Stimulated activated naive B cell treated with anti-CD40 and anti-IgM and Interleukin-4, amounts not matched to agents 10 μg/mL and 1 μg/mL and 100 μg/mL, for 72 hours (primary cell): ENCODE data around the gene RSPH3.
"Not testable (repeated sequence)": the region's sequence is repeated elsewhere in the genome, so short reads cannot be mapped to it uniquely, and the experiment has no call there.

ENCODE experiments used
- ATAC-seq, 2 donors: fragments of 150-1000 bp; cut with Tn5 transposase; replicated peaks; 2 replicates each; pipeline ENCODE4 v1.10.0; 2021; ENCODE audit warnings: moderate library complexity in 1 of 2
- DNase-seq: peaks from one replicate; pipeline ENCODE4 v3.0.0; 2021
- H3K27ac Mint-ChIP-seq: one replicate; pipeline ENCODE4 v1.8.0; 2022; ENCODE audit warnings: mild to moderate bottlenecking, mixed read lengths
- H3K27me3 Mint-ChIP-seq, 2 donors: one replicate each; pipeline ENCODE4 v1.8.0; 2022; ENCODE audit warnings: mixed read lengths in 2 of 2
- H3K36me3 Mint-ChIP-seq, 2 donors: one replicate each; pipeline ENCODE4 v1.8.0; 2022; ENCODE audit warnings: mixed read lengths in 2 of 2, mild to moderate bottlenecking in 1 of 2
- H3K4me1 Mint-ChIP-seq, 2 donors: one replicate each; pipeline ENCODE4 v1.8.0; 2022; ENCODE audit warnings: mixed read lengths in 2 of 2, mild to moderate bottlenecking in 1 of 2
- H3K4me3 Mint-ChIP-seq, 2 donors: one replicate each; pipeline ENCODE4 v1.8.0; 2022; ENCODE audit warnings: mild to moderate bottlenecking in 2 of 2, mixed read lengths in 2 of 2, moderate library complexity in 1 of 2
- H3K9me3 Mint-ChIP-seq, 2 donors: one replicate each; pipeline ENCODE4 v1.8.0; 2022; ENCODE audit warnings: mixed read lengths in 2 of 2, mild to moderate bottlenecking in 1 of 2

RSPH3 gene

DNA sequence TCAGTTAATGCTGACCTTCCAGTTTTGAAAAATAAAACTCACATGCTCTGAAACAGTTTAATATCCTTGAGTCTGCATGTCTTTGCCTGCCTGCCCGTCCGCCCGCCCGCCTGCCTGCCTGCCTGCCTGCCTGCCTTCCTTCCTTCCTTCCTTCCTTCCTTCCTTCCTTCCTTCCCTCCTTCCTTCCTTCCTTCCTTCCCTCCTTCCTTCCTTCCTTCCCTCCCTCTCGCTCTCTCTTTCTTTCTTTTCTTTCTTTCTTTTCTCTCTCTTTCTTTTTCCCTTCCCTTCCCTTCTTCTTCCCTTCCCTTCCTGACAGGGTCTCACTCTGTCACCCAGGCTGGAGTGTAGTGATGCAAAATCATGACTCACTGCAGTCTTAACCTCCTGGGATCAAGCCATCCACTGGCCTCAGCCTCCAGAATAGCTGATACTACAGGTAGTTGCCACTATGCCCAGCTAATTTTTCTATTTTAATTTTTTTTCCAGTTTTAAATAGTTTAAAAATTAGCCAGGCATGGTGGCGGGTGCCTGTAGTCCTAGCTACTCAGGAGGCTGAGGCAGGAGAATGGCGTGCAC, 10.1 kb upstream of the RSPH3 start:
- H3K4me1 Mint-ChIP-seq = peaks cover 23 to 34% of the 10 kb centered on the region in 2 donors
- not testable (repeated sequence) for H3K27ac Mint-ChIP-seq, H3K27me3 Mint-ChIP-seq, H3K36me3 Mint-ChIP-seq, H3K4me3 Mint-ChIP-seq, ATAC-seq, DNase-seq, H3K9me3 Mint-ChIP-seq

GRCh38 chr6:159008656-159009288, 8.8 kb upstream of the RSPH3 start:
- DNase-seq = no peak
- no peak overlapping the region for H3K27ac Mint-ChIP-seq

GRCh38 chr6:159007510-159007909, 7.5 kb upstream of the RSPH3 start:
- Mint-ChIP-seq H3K4me3 (no peak overlapping the region), H3K27ac (no peak overlapping the region), H3K4me1 (peaks cover 20 to 30% of the 10 kb centered on the region in 2 donors), H3K9me3 (no peaks in the 10 kb centered on the region), H3K27me3 (no peaks in the 10 kb centered on the region), H3K36me3 (peaks cover 4 to 19% of the 10 kb centered on the region in 2 donors)
- ATAC-seq = no peak
- no peak for DNase-seq

More at GRCh38 chr6:159008656-159009288, 8.8 kb upstream of the RSPH3 start:
- ATAC-seq = peak; percentile 73 to 76
- peaks cover 23 to 34% of the 10 kb centered on the region in 2 donors for H3K4me1 Mint-ChIP-seq
- no peaks in the 10 kb centered on the region for H3K9me3 Mint-ChIP-seq
- peaks cover 0 to 15% of the 10 kb centered on the region in 2 donors for H3K36me3 Mint-ChIP-seq
- H3K4me3 Mint-ChIP-seq = peak overlapping the region in 1 of 2 donors; percentile 18
- no peaks in the 10 kb centered on the region for H3K27me3 Mint-ChIP-seq

DNA sequence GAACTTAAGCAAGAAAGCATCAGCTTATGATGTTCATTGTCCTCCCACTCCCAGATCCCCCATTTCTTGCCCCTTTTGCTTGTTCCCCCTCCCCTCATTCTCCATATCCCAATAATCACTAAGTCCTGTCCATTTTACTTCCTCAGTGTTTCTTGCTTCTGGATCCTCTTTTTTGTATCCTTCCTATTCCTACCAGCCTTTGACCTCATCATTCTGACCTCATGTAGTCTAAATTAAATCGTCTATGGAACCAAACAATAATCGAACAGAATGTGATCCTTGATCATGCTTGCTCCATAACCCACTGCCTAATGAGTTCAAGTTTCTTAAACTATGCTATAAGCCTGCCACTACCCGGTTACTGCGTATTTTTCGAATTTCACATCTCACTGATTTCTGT, 5.4 kb upstream of the RSPH3 start:
- no peak overlapping the region for H3K27ac Mint-ChIP-seq
- no peaks in the 10 kb centered on the region for H3K27me3 Mint-ChIP-seq
- peaks cover 15 to 36% of the 10 kb centered on the region in 2 donors for H3K4me1 Mint-ChIP-seq
- H3K9me3 Mint-ChIP-seq = no peaks in the 10 kb centered on the region
- ATAC-seq = no peak
- DNase-seq = no peak
- no peak overlapping the region for H3K4me3 Mint-ChIP-seq
- H3K36me3 Mint-ChIP-seq = peaks cover 9 to 17% of the 10 kb centered on the region in 2 donors

GRCh38 chr6:159004592-159004991, 4.6 kb upstream of the RSPH3 start:
- H3K36me3 Mint-ChIP-seq = peaks cover 9 to 17% of the 10 kb centered on the region in 2 donors
- no peak for DNase-seq
- H3K27me3 Mint-ChIP-seq = no peaks in the 10 kb centered on the region
- peaks cover 13 to 34% of the 10 kb centered on the region in 2 donors for H3K4me1 Mint-ChIP-seq
- no peaks in the 10 kb centered on the region for H3K9me3 Mint-ChIP-seq
- ATAC-seq = no peak
- no peak overlapping the region for H3K27ac Mint-ChIP-seq
- no peak overlapping the region for H3K4me3 Mint-ChIP-seq

GRCh38 chr6:159002432-159003155, 2.6 kb upstream of the RSPH3 start:
- Mint-ChIP-seq H3K4me1 (peaks cover 13 to 35% of the 10 kb centered on the region in 2 donors), H3K27ac (no peak overlapping the region), H3K36me3 (peaks cover 9 to 17% of the 10 kb centered on the region in 2 donors), H3K27me3 (no peaks in the 10 kb centered on the region), H3K4me3 (no peak overlapping the region), H3K9me3 (no peaks in the 10 kb centered on the region)
- no peak for DNase-seq
- ATAC-seq = no peak

DNA sequence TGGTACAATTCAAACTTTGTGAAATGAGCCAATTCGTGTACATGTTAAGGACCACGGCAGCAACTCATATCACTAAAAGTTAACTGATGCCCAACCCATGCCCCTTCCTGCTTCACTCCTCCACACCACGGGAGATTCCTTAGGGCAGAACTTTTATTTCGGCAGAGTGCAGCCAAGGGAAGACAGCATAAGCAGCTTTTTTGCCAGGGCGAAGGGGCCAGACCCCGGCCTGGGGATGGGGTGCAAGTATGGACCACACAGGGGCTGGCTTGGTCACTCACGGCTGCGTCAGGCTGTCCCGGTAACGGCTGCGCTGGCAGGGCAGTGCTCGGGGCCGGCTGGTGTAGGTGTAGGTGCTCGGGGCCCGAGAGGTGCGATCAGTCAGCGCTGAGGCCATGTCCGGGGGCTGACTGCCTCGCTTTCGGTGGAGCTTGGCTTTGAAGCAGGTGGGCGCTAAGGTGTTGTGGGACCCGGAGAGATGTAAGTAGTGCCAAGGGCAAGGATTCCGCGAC, 792 bp downstream of the RSPH3 start:
- H3K9me3 Mint-ChIP-seq = no peaks in the 10 kb centered on the region
- no peak for DNase-seq
- peak; percentile 43 to 47 for ATAC-seq
- no peaks in the 10 kb centered on the region for H3K27me3 Mint-ChIP-seq
- peaks cover 19 to 51% of the 10 kb centered on the region in 2 donors for H3K4me1 Mint-ChIP-seq
- H3K4me3 Mint-ChIP-seq = peak overlapping the region; percentile 95 to 100
- H3K27ac Mint-ChIP-seq = peak overlapping the region; percentile 98
- H3K36me3 Mint-ChIP-seq = peaks cover 11 to 20% of the 10 kb centered on the region in 2 donors

DNA sequence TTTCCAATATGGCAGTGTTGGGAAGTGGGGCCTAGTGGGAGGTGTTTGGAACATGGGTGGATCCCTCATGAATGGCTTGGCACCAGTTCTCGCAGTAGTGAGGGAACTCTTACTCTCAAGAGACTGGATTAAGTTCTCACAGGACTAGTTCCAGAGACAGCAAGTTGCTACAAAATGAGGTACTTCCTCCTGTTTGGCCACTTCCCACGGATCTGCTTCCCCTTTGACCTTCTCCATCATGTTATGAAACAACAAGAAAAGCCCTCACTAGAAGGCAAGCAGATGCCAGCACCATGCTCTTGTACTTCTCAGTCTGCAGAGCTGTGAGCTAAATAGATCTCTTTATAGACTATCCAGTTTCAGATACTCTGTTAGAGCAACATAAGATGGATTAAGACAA, 3.1 kb downstream of the RSPH3 start:
- ATAC-seq = no peak
- no peak overlapping the region for H3K4me3 Mint-ChIP-seq
- peaks cover 17 to 41% of the 10 kb centered on the region in 2 donors for H3K4me1 Mint-ChIP-seq
- H3K9me3 Mint-ChIP-seq = no peaks in the 10 kb centered on the region
- DNase-seq = no peak
- no peak overlapping the region for H3K27ac Mint-ChIP-seq
- H3K36me3 Mint-ChIP-seq = peaks cover 4 to 13% of the 10 kb centered on the region in 2 donors
- H3K27me3 Mint-ChIP-seq = no peaks in the 10 kb centered on the region

GRCh38 chr6:158993639-158994038, 6.4 kb downstream of the RSPH3 start:
- ATAC-seq (no peak), DNase-seq (no peak)
- Mint-ChIP-seq H3K9me3 (peaks cover 2 to 3% of the 10 kb centered on the region in 2 donors), H3K4me3 (no peak overlapping the region), H3K36me3 (peaks cover 10 to 20% of the 10 kb centered on the region in 2 donors), H3K27me3 (no peaks in the 10 kb centered on the region), H3K27ac (peak overlapping the region; percentile 56), H3K4me1 (peaks cover 9 to 22% of the 10 kb centered on the region in 2 donors)

DNA sequence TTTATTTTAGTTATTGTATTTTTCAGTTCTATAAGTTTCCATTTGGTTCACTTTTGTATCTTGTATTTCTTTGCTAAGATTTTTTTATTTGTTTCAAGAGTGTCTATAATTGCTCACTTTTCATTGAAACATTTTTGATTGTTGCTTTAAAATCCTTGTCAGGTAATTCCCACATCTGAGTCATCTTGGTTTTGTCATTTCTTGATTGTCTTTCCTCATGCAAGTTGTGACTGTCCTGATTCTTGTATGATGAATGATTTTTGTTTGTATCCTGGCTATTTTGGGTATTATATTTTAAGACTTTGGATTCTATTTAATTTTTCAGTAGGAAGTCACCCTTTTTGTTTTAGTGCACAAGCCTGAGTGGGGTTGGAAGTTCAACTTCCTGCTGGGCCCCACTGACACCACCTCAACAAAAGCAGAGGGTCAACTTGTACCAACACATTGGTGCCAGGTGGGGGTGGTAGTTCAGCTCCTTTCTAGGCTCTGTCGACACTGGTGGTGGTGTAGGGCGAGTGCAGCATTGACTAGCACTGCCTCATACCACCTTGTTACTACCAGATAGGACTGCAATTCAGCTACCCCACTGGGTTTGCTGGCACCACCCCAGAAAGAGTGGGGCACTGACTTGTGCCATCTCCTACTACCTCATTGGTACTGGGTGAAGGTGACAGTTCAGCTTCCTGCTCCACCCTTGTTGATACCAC, 8.8 kb downstream of the RSPH3 start:
- no peak for DNase-seq
- H3K27ac Mint-ChIP-seq = no peak overlapping the region
- peaks cover 8 to 9% of the 10 kb centered on the region in 2 donors for H3K9me3 Mint-ChIP-seq
- ATAC-seq = peak; percentile 38 to 41
- H3K27me3 Mint-ChIP-seq = no peaks in the 10 kb centered on the region
- no peak overlapping the region for H3K4me3 Mint-ChIP-seq
- H3K36me3 Mint-ChIP-seq = peaks cover 14 to 27% of the 10 kb centered on the region in 2 donors
- H3K4me1 Mint-ChIP-seq = peaks cover 6 to 21% of the 10 kb centered on the region in 2 donors

GRCh38 chr6:158989711-158990110, 10.3 kb downstream of the RSPH3 start:
- not testable (repeated sequence) for H3K27ac Mint-ChIP-seq, H3K9me3 Mint-ChIP-seq, H3K4me1 Mint-ChIP-seq, DNase-seq, H3K27me3 Mint-ChIP-seq, ATAC-seq, H3K4me3 Mint-ChIP-seq
- peaks cover 11 to 22% of the 10 kb centered on the region in 2 donors for H3K36me3 Mint-ChIP-seq

DNA sequence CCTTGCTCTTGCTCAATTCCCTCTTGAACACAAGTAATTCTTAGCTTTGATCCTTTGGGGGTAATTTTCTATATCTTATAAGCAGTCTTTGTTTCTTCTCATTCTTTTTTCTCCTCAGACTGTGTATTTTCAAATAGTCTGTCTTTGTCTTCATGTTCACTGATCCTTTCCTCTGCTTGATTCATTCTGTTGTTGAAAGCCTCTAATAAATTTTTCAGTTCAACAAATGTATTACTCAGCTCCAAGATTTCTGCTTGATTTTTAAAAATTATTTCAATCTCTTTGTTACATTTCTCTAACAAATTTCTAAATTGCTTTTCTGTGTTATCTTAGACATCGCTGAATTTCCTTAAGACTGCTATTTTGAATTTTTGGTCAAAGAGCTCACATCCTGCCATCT, 11.5 kb downstream of the RSPH3 start:
- peaks cover 0 to 6% of the 10 kb centered on the region in 2 donors for H3K4me1 Mint-ChIP-seq
- no peak overlapping the region for H3K4me3 Mint-ChIP-seq
- ATAC-seq = no peak
- no peak for DNase-seq
- no peak overlapping the region for H3K27ac Mint-ChIP-seq
- peaks cover 8 to 9% of the 10 kb centered on the region in 2 donors for H3K9me3 Mint-ChIP-seq
- H3K27me3 Mint-ChIP-seq = no peaks in the 10 kb centered on the region
- H3K36me3 Mint-ChIP-seq = peaks cover 11 to 19% of the 10 kb centered on the region in 2 donors

DNA sequence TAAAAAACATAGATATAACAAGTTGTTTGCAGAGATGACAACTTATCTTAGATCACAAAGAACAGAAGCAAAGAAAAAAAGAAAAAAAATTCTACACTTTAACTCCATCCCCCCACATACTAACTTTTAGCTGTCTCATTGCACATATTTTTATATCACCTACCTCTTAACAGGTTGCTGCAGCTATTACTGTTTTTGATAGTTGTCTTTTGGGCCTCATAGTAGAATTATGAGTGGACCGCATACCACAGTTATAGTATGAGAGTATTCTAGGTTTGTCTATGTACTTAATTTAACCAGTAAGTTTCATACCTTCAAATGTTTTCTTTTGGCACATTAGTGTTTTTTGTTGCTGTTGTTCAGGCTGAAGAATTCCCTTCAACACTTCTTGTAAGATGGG, 12.3 kb downstream of the RSPH3 start:
- H3K36me3 Mint-ChIP-seq = peaks cover 10 to 17% of the 10 kb centered on the region in 2 donors
- H3K27ac Mint-ChIP-seq = no peak overlapping the region
- peaks cover 8 to 9% of the 10 kb centered on the region in 2 donors for H3K9me3 Mint-ChIP-seq
- H3K4me1 Mint-ChIP-seq = peaks cover 0 to 6% of the 10 kb centered on the region in 2 donors
- DNase-seq (no peak), ATAC-seq (no peak)
- no peak overlapping the region for H3K4me3 Mint-ChIP-seq
- H3K27me3 Mint-ChIP-seq = no peaks in the 10 kb centered on the region

DNA sequence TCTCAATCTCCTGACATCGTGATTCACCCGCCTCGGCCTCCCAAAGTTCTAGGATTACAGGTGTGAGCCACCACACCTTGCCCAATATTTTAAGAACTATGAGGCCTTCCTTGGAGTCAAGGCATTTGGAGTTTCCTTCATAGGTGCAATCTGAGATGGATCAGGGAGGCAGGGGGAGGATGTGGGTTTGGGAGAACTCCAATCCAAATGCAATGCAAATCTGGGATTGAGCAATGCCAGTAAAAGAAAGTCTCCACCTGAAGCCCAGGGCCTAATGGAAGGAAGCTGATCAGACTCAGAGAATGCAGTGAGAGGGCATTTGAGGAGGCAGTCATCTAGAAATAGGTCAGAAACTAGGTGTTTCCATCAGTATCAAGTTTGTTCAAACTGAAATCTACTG, 21.2 kb downstream of the RSPH3 start:
- Mint-ChIP-seq H3K27ac (no peak overlapping the region), H3K9me3 (no peaks in the 10 kb centered on the region), H3K4me1 (no peaks in the 10 kb centered on the region), H3K27me3 (no peaks in the 10 kb centered on the region), H3K36me3 (peaks cover 6 to 8% of the 10 kb centered on the region in 2 donors), H3K4me3 (no peak overlapping the region)
- ATAC-seq = no peak
- DNase-seq = no peak
